Small intestine (tissue), 7 donors: ENCODE measurements around the gene KRTAP5-6. TPM values are rescaled to one million over a fixed set of nuclear protein-coding genes. Genes with fewer than 3 reads are reported as not detected.
"Not testable (repeated sequence)": the region's sequence is repeated elsewhere in the genome, so short reads cannot be mapped to it uniquely, and the experiment has no call there.

Experiments used
- DNase-seq, 2 donors: peaks; one replicate each; pipeline versions ENCODE4 v3.0.0 to v3.0.0-alpha.2; 2013
- FAIRE-seq: peaks from 2 replicates; lab custom pipeline; 2012; peaks lifted over from hg19 to GRCh38; lab: Jason Lieb, UNC
- H3K27ac ChIP-seq, 3 donors: one replicate each; pipeline ENCODE4 v1.5.1; 2013; ENCODE audit warnings: low read length in 2 of 3, mild to moderate bottlenecking in 2 of 3, control low read depth in 1 of 3, inconsistent platforms in 1 of 3, low read depth in 1 of 3, moderate library complexity in 1 of 3
- H3K27me3 ChIP-seq, 3 donors: one replicate each; pipeline ENCODE4 v1.6.1; 2013; ENCODE audit warnings: low read length in 3 of 3, inconsistent platforms in 1 of 3; ENCODE audit not compliant: control insufficient read depth in 3 of 3, insufficient read depth in 3 of 3
- H3K36me3 ChIP-seq, 3 donors: one replicate each; pipeline ENCODE4 v1.6.1; 2013; ENCODE audit warnings: low read length in 3 of 3, inconsistent platforms in 1 of 3, low read depth in 1 of 3, mild to moderate bottlenecking in 1 of 3, moderate library complexity in 1 of 3; ENCODE audit not compliant: control insufficient read depth in 3 of 3, insufficient read depth in 2 of 3
- H3K4me1 ChIP-seq, 3 donors: one replicate each; pipeline ENCODE4 v1.6.1; 2013; ENCODE audit warnings: low read length in 2 of 3, inconsistent platforms in 1 of 3, low read depth in 1 of 3, mild to moderate bottlenecking in 1 of 3, moderate library complexity in 1 of 3; ENCODE audit not compliant: control insufficient read depth in 3 of 3, insufficient read depth in 2 of 3
- H3K4me3 ChIP-seq, 3 donors: one replicate each; pipeline ENCODE4 v1.5.1; 2013; ENCODE audit warnings: low read length in 3 of 3, control low read depth in 1 of 3, inconsistent platforms in 1 of 3, low read depth in 1 of 3, mild to moderate bottlenecking in 1 of 3, moderate library complexity in 1 of 3
- H3K9me3 ChIP-seq, 2 donors: one replicate each; pipeline ENCODE4 v1.6.1; 2013; ENCODE audit warnings: low read depth in 1 of 2, low read length in 1 of 2; ENCODE audit not compliant: control insufficient read depth in 2 of 2, insufficient read depth in 1 of 2
- WGBS, 3 donors: extraction: QIAGEN DNeasy Blood & Tissue Kit; methylation state at CpG; one replicate each; pipeline ENCODE4 v1.1.7; 2013; 5-methylcytosine and 5-hydroxymethylcytosine counted together
- polyA plus RNA-seq, 4 donors: library from polyadenylated mRNA; stranded (reverse) in 3 of 4; unstranded in 1 of 4; fragments of 200-250 nt in 3 of 4; fragments of 120-200 nt in 1 of 4; gene quantifications; one replicate each; pipeline versions ENCODE4 v1.2.1 to v1.2.3, GENCODE V29; 2013
- donor health status: healthy with polysubstance abuse.
- donor health status: control.
- donor health status: control.
- donor health status: Bipolar disorder and iron deficiency.
- donor health status: healthy.

Gene KRTAP5-6
- polyA plus RNA-seq, 4 donors, result not detected

- FAIRE-seq (no peak), DNase-seq (no peak)
- Histone ChIP-seq H3K27me3 (peaks cover 0 to 16% (median 2%) of the 10 kb centered on the region in 3 donors), H3K27ac (no peak overlapping the region), H3K36me3 (no peaks in the 10 kb centered on the region), H3K4me3 (no peak overlapping the region), H3K4me1 (peaks cover 0 to 6% (median 0%) of the 10 kb centered on the region in 3 donors), H3K9me3 (no peaks in the 10 kb centered on the region)
- WGBS, 3 donors, result 41 to 64% (median 42%) methylated on average over 13 of the region's 13 CpGs
Measured at GRCh38 chr11:1668911-1669473, 28.0 kb upstream of the KRTAP5-6 start.

- FAIRE-seq, result no peak
Measured at GRCh38 chr11:1669546-1670218, 27.3 kb upstream of the KRTAP5-6 start.

GRCh38 chr11:1670457-1670856 is 26.5 kb upstream of the KRTAP5-6 start:
- FAIRE-seq, result peak; percentile 96
- WGBS, 3 donors, result 95 to 97% (median 95%) methylated on average over 1 of the region's 1 CpG
- Histone ChIP-seq H3K27me3 (peaks cover 0 to 16% (median 5%) of the 10 kb centered on the region in 3 donors), H3K4me1 (peaks cover 0 to 14% (median 0%) of the 10 kb centered on the region in 3 donors)
- not testable (repeated sequence) for H3K9me3 ChIP-seq, DNase-seq, H3K27ac ChIP-seq, H3K4me3 ChIP-seq, H3K36me3 ChIP-seq

More at GRCh38 chr11:1669546-1670218, 27.3 kb upstream of the KRTAP5-6 start:
- Histone ChIP-seq H3K4me1 (peaks cover 0 to 12% (median 0%) of the 10 kb centered on the region in 3 donors), H3K9me3 (no peaks in the 10 kb centered on the region), H3K4me3 (no peak overlapping the region), H3K27me3 (peaks cover 0 to 16% (median 2%) of the 10 kb centered on the region in 3 donors), H3K27ac (peak overlapping the region in 1 of 3 donors; percentile 5), H3K36me3 (no peaks in the 10 kb centered on the region)
- WGBS, 3 donors, result 65 to 73% (median 66%) methylated on average over 20 to 21 of the region's 21 CpGs
- no peak for DNase-seq

GRCh38 chr11:1670905-1671371 is 26.1 kb upstream of the KRTAP5-6 start:
- H3K27me3 ChIP-seq, result peaks cover 0 to 16% (median 5%) of the 10 kb centered on the region in 3 donors
- no peak for DNase-seq

DNA sequence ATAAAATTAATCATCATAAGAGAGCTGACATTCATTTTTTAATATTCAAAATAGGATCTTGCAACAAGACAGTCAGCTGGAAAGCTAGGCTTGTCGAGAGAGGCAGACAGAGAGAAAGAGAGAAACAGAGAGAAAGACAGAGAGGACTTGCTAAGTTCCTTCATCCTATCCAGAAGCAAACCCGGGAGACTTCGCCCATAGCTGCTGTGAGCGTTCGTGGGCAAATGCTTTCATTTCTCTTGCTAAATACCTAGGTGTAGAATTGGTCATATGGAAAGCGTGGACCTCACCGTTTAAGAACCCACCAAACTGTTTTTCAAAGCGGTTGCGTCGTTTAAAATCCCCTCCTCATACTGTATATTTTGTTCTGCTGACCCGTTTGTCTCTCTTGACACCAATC is 25.3 kb upstream of the KRTAP5-6 start:
- no peak for FAIRE-seq
- peaks cover 0 to 16% (median 5%) of the 10 kb centered on the region in 3 donors for H3K27me3 ChIP-seq
- WGBS, 3 donors, result 66 to 79% (median 69%) methylated on average over 11 of the region's 11 CpGs
- DNase-seq, result no peak
- no peaks in the 10 kb centered on the region for H3K9me3 ChIP-seq
- no peaks in the 10 kb centered on the region for H3K36me3 ChIP-seq
- peaks cover 0 to 14% (median 0%) of the 10 kb centered on the region in 3 donors for H3K4me1 ChIP-seq
- H3K27ac ChIP-seq, result no peak overlapping the region
- no peak overlapping the region for H3K4me3 ChIP-seq

More at GRCh38 chr11:1670905-1671371, 26.1 kb upstream of the KRTAP5-6 start:
- FAIRE-seq, result no peak
- Histone ChIP-seq H3K27ac (no peak overlapping the region), H3K4me3 (no peak overlapping the region), H3K4me1 (peaks cover 0 to 14% (median 0%) of the 10 kb centered on the region in 3 donors), H3K36me3 (no peaks in the 10 kb centered on the region), H3K9me3 (no peaks in the 10 kb centered on the region)
- WGBS, 3 donors, result 78 to 87% (median 81%) methylated on average over 11 of the region's 11 CpGs

GRCh38 chr11:1672613-1673350 is 24.2 kb upstream of the KRTAP5-6 start:
- WGBS, 3 donors, result 71 to 85% (median 78%) methylated on average over 15 of the region's 15 CpGs
- H3K27me3 ChIP-seq, result peaks cover 0 to 16% (median 5%) of the 10 kb centered on the region in 3 donors
- peaks cover 0 to 8% (median 0%) of the 10 kb centered on the region in 3 donors for H3K4me1 ChIP-seq
- no peaks in the 10 kb centered on the region for H3K9me3 ChIP-seq
- H3K27ac ChIP-seq, result no peak overlapping the region
- no peak for DNase-seq
- no peak for FAIRE-seq
- H3K36me3 ChIP-seq, result no peaks in the 10 kb centered on the region
- no peak overlapping the region for H3K4me3 ChIP-seq

DNA sequence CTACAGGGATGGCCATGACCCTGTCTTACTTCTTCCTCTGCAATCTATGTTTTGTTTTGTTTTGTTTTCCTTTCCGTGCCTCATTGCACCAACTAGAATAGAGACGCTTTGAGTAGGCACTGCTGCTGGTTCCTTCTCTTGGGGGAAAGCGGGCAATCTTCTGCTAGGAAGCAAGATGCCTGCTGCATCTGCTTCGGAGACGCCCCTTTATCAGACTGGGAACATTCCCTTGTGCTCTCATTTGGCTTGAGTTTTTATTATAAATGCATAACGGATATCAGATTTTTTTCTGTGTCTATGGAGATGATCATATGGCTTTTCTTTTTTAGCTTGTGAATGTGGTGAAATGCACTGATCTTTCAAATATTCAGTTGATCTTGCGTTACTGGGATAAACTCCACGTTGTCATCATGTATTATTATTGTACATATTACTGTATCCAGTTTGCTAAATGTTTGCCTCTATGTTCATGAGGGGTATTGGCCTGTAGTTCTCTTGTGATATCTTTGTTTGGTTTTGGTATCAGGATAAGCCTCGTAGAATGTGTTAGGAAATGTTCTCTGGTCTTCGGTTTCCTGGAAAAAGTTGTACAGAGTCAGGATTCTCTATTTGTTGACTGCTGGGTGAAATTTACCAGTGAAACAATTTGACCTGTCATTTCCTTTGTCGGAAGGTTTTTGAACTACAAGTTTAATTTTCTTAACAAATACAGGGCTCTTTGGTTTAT is 23.4 kb upstream of the KRTAP5-6 start:
- FAIRE-seq (no peak), DNase-seq (no peak)
- 44 to 59% (median 48%) methylated on average over 11 of the region's 11 CpGs for WGBS, 3 donors
- no peak overlapping the region for H3K27ac ChIP-seq
- no peak overlapping the region for H3K4me3 ChIP-seq
- H3K36me3 ChIP-seq, result no peaks in the 10 kb centered on the region
- no peaks in the 10 kb centered on the region for H3K9me3 ChIP-seq
- peaks cover 0 to 16% (median 5%) of the 10 kb centered on the region in 3 donors for H3K27me3 ChIP-seq
- peaks cover 0 to 8% (median 0%) of the 10 kb centered on the region in 3 donors for H3K4me1 ChIP-seq
